Measurements from ENCODE around the gene UPF1.

Gene UPF1

GRCh38 chr19:18792661-18793060 is 39.1 kb upstream of the UPF1 start:
- no peak for TF ChIP-seq REST (IDR thresholded peaks at IDR 0.05; ENCODE audit: low read depth)
- TF ChIP-seq EP300 (IDR thresholded peaks at IDR 0.05; ENCODE audit: borderline replicate concordance), result no peak
- no peak for TF ChIP-seq TAF1 (IDR thresholded peaks at IDR 0.05; ENCODE audit: low read depth)
- TF ChIP-seq RAD21 (IDR thresholded peaks at IDR 0.05; ENCODE audit: low read depth), result no peak
- no peak for TF ChIP-seq NFIC (IDR thresholded peaks at IDR 0.05)
- TF ChIP-seq EGR1 (IDR thresholded peaks at IDR 0.05), result no peak
- TF ChIP-seq USF1 (IDR thresholded peaks at IDR 0.05), result no peak
- TF ChIP-seq TEAD4 (IDR thresholded peaks at IDR 0.05), result no peak
- no peak for TF ChIP-seq TCF12 (IDR thresholded peaks at IDR 0.05; ENCODE audit: low read depth)
- no peak for TF ChIP-seq FOXM1 (IDR thresholded peaks at IDR 0.05; ENCODE audit: borderline replicate concordance, low read depth)
- TF ChIP-seq CREB1 (IDR thresholded peaks at IDR 0.05; ENCODE audit: low read depth), result no peak

GRCh38 chr19:18793144-18794028 is 38.4 kb upstream of the UPF1 start:
- TF ChIP-seq CREB1 (IDR thresholded peaks at IDR 0.05; ENCODE audit: low read depth), result no peak
- no peak for TF ChIP-seq TEAD4 (IDR thresholded peaks at IDR 0.05)
- no peak for TF ChIP-seq YY1 (IDR thresholded peaks at IDR 0.05; ENCODE audit: low read depth)
- TF ChIP-seq USF1 (IDR thresholded peaks at IDR 0.05), result no peak
- TF ChIP-seq ZBTB7A (IDR thresholded peaks at IDR 0.05; ENCODE audit: low read depth), result no peak
- TF ChIP-seq REST (IDR thresholded peaks at IDR 0.05; ENCODE audit: low read depth), result no peak
- no peak for TF ChIP-seq EP300 (IDR thresholded peaks at IDR 0.05; ENCODE audit: borderline replicate concordance)
- TF ChIP-seq MAX (IDR thresholded peaks at IDR 0.05), result no peak
- no peak for TF ChIP-seq CEBPB (IDR thresholded peaks at IDR 0.05)
- no peak for TF ChIP-seq RAD21 (IDR thresholded peaks at IDR 0.05; ENCODE audit: low read depth)

GRCh38 chr19:18794029-18794313 is 37.8 kb upstream of the UPF1 start:
- TF ChIP-seq CEBPB (IDR thresholded peaks at IDR 0.05) (no peak), EGR1 (IDR thresholded peaks at IDR 0.05) (no peak), TCF12 (IDR thresholded peaks at IDR 0.05; ENCODE audit: low read depth) (no peak), EP300 (IDR thresholded peaks at IDR 0.05; ENCODE audit: borderline replicate concordance) (no peak), REST (IDR thresholded peaks at IDR 0.05; ENCODE audit: low read depth) (no peak), ZBTB7A (IDR thresholded peaks at IDR 0.05; ENCODE audit: low read depth) (no peak), TEAD4 (IDR thresholded peaks at IDR 0.05) (no peak), CREB1 (IDR thresholded peaks at IDR 0.05; ENCODE audit: low read depth) (no peak), RAD21 (IDR thresholded peaks at IDR 0.05; ENCODE audit: low read depth) (no peak)

- TF ChIP-seq EGR1 (IDR thresholded peaks at IDR 0.05) (no peak), TAF1 (IDR thresholded peaks at IDR 0.05; ENCODE audit: low read depth) (no peak), YY1 (IDR thresholded peaks at IDR 0.05; ENCODE audit: low read depth) (no peak), TEAD4 (IDR thresholded peaks at IDR 0.05) (no peak), NFIC (IDR thresholded peaks at IDR 0.05) (no peak), RAD21 (IDR thresholded peaks at IDR 0.05; ENCODE audit: low read depth) (no peak), MAX (IDR thresholded peaks at IDR 0.05) (no peak), ZBTB7A (IDR thresholded peaks at IDR 0.05; ENCODE audit: low read depth) (no peak), REST (IDR thresholded peaks at IDR 0.05; ENCODE audit: low read depth) (no peak), FOXM1 (IDR thresholded peaks at IDR 0.05; ENCODE audit: borderline replicate concordance, low read depth) (no peak), CEBPB (IDR thresholded peaks at IDR 0.05) (no peak), TCF12 (IDR thresholded peaks at IDR 0.05; ENCODE audit: low read depth) (no peak), USF1 (IDR thresholded peaks at IDR 0.05) (no peak), CREB1 (IDR thresholded peaks at IDR 0.05; ENCODE audit: low read depth) (no peak), EP300 (IDR thresholded peaks at IDR 0.05; ENCODE audit: borderline replicate concordance) (no peak)
Measured at GRCh38 chr19:18794692-18795091, 37.1 kb upstream of the UPF1 start.
